A549 (cell line): ENCODE data around the gene ETF1. TPM values are rescaled to one million over a fixed set of nuclear protein-coding genes. Genes with fewer than 3 reads are reported as not detected.
"Not testable (repeated sequence)": the region's sequence is repeated elsewhere in the genome, so short reads cannot be mapped to it uniquely, and the experiment has no call there.

Source experiments
- ATAC-seq, 2 experiments: fragments of 200-7000 bp in 1 of 2; fragments of >200 bp in 1 of 2; cut with Nextera tagmentation in 1 of 2; cut with Tn5 transposase in 1 of 2; 3 replicates each; pipeline versions ENCODE4 v1.8.0 to v1.9.1; 2018 to 2020; ENCODE audit warnings: mild to moderate bottlenecking in 1 of 2, moderate library complexity in 1 of 2
- CTCF ChIA-PET: fragments of 300-600 bp; sonication (Branson Sonifier 250); formaldehyde crosslinking; extraction: SDS; loops from one replicate; lab custom pipeline; 2021; ENCODE audit warnings: antibody characterized with exemption, inconsistent platforms; lab: Yijun Ruan, JAX
- POLR2A ChIA-PET: fragments of 350-600 bp; formaldehyde crosslinking; extraction: SDS; loops from one replicate; lab custom pipeline; 2021; ENCODE audit warnings: antibody characterized with exemption, inconsistent platforms; lab: Yijun Ruan, JAX
- DNase-seq, 2 experiments: peaks; one replicate each; pipeline versions ENCODE4 v3.0.0 to v3.0.0-alpha.2; 2011 to 2016; ENCODE audit warnings: low read depth in 1 of 2, low spot score in 1 of 2
- FAIRE-seq: peaks from 2 replicates; lab custom pipeline; 2011; peaks lifted over from hg19 to GRCh38; lab: Jason Lieb, UNC
- H3K27ac ChIP-seq, 2 experiments: fragments of >200 bp; sonication (Bioruptor Twin); formaldehyde crosslinking; 3 replicates each; pipeline ENCODE4 v1.5.1; 2016 to 2017
- H3K4me1 ChIP-seq: fragments of >200 bp; sonication (Bioruptor Twin); formaldehyde crosslinking; 3 replicates; pipeline ENCODE4 v1.6.1; 2016
- H3K4me2 ChIP-seq: fragments of >200 bp; sonication (Bioruptor Twin); formaldehyde crosslinking; 3 replicates; pipeline ENCODE4 v1.6.1; 2016
- H3K4me3 ChIP-seq: fragments of >200 bp; sonication (Bioruptor Twin); formaldehyde crosslinking; 3 replicates; pipeline ENCODE4 v1.5.1; 2016
- H3K9me3 ChIP-seq: fragments of >200 bp; sonication (Bioruptor Twin); formaldehyde crosslinking; 3 replicates; pipeline ENCODE4 v1.6.1; 2016
- BHLHE40 ChIP-seq: IDR thresholded peaks from 2 replicates; pipeline ENCODE4 v1.6.1; 2012; ENCODE audit warnings: low read depth, low read length, inconsistent platforms
- CEBPB ChIP-seq, 2 experiments: fragments of >200 bp in 1 of 2; sonication (Bioruptor Twin) in 1 of 2; formaldehyde crosslinking in 1 of 2; IDR thresholded peaks; 2 replicates each; pipeline ENCODE4 v1.6.1; 2012 to 2016
- CHD4 ChIP-seq: fragments of 200-600 bp; sonication (generic); IDR thresholded peaks from 2 replicates; pipeline ENCODE4 v1.6.1; 2016; ENCODE audit warnings: antibody characterized with exemption, mild to moderate bottlenecking, borderline replicate concordance
- EHF ChIP-seq: fragments of 250-450 bp; sonication (Bioruptor Pico); IDR thresholded peaks from 2 replicates; pipeline ENCODE4 v1.5.0; 2020; ENCODE audit warnings: mild to moderate bottlenecking
- EHMT2 ChIP-seq: fragments of 200-600 bp; sonication (generic); IDR thresholded peaks from 2 replicates; pipeline ENCODE4 v1.6.1; 2016; ENCODE audit warnings: antibody characterized with exemption, low read depth, mild to moderate bottlenecking, moderate library complexity
- EP300 ChIP-seq, 2 experiments: fragments of >200 bp; sonication (Bioruptor Twin); formaldehyde crosslinking; IDR thresholded peaks; 2 replicates in 1 of 2; 3 replicates in 1 of 2; pipeline ENCODE4 v1.6.1; 2016 to 2017
- ESRRA ChIP-seq: fragments of 150-350 bp; IDR thresholded peaks from 2 replicates; pipeline ENCODE4 v1.6.1; 2014; ENCODE audit warnings: mild to moderate bottlenecking, low read length, borderline replicate concordance
- FOSB ChIP-seq: fragments of 250-450 bp; sonication (Bioruptor Pico); IDR thresholded peaks from 2 replicates; pipeline ENCODE4 v1.5.0; 2020; ENCODE audit warnings: mild to moderate bottlenecking, moderate library complexity
- HEYL ChIP-seq: fragments of 250-450 bp; sonication (Bioruptor Pico); IDR thresholded peaks from 2 replicates; pipeline ENCODE4 v1.8.0; 2021; ENCODE audit warnings: mild to moderate bottlenecking, moderate library complexity
- JUN ChIP-seq, 2 experiments: fragments of >200 bp; sonication (Bioruptor Twin); formaldehyde crosslinking; IDR thresholded peaks; 2 replicates in 1 of 2; 3 replicates in 1 of 2; pipeline ENCODE4 v1.6.1; 2016 to 2017
- MAFK ChIP-seq: fragments of 450-650 bp; IDR thresholded peaks from 2 replicates; pipeline ENCODE4 v1.6.1; 2014; ENCODE audit not compliant: partially characterized antibody
- MYC ChIP-seq: IDR thresholded peaks from 2 replicates; pipeline ENCODE4 v1.6.1; 2012; ENCODE audit warnings: mild to moderate bottlenecking, inconsistent platforms, low read length, improper control_type of control experiment, borderline replicate concordance
- NPAS2 ChIP-seq: fragments of 250-450 bp; sonication (Bioruptor Pico); IDR thresholded peaks from 2 replicates; pipeline ENCODE4 v1.8.0; 2022; ENCODE audit warnings: mild to moderate bottlenecking, moderate library complexity, borderline replicate concordance
- PHF8 ChIP-seq: fragments of 200-600 bp; sonication (generic); IDR thresholded peaks from 2 replicates; pipeline ENCODE4 v1.6.1; 2016; ENCODE audit warnings: low read depth, mild to moderate bottlenecking, antibody characterized with exemption, moderate library complexity, borderline replicate concordance
- POLR2A ChIP-seq: IDR thresholded peaks from 2 replicates; pipeline ENCODE4 v1.6.1; 2012; ENCODE audit warnings: mild to moderate bottlenecking, low read length
- POLR2AphosphoS2 ChIP-seq: conservative IDR thresholded peaks from 2 replicates; pipeline ENCODE4 v1.6.1; 2012; ENCODE audit warnings: low read length, improper control_type of control experiment, inconsistent platforms
- RAD21 ChIP-seq, 2 experiments: fragments of >200 bp in 1 of 2; sonication (Bioruptor Twin) in 1 of 2; formaldehyde crosslinking in 1 of 2; IDR thresholded peaks in 1 of 2; conservative IDR thresholded peaks in 1 of 2; 2 replicates in 1 of 2; 3 replicates in 1 of 2; pipeline ENCODE4 v1.6.1; 2012 to 2018; ENCODE audit warnings: inconsistent platforms in 1 of 2
- RCOR1 ChIP-seq: fragments of 150-350 bp; IDR thresholded peaks from 2 replicates; pipeline ENCODE4 v1.6.1; 2014; ENCODE audit warnings: antibody characterized with exemption, low read length, low read depth
- SMC3 ChIP-seq: fragments of >200 bp; sonication (Bioruptor Twin); formaldehyde crosslinking; IDR thresholded peaks from 3 replicates; pipeline ENCODE4 v1.6.1; 2018; ENCODE audit warnings: inconsistent platforms
- WGBS: methylation state at CpG from one replicate; pipeline ENCODE4 v1.1.6; 2017; ENCODE audit errors: missing lambda C conversion rate; 5-methylcytosine and 5-hydroxymethylcytosine counted together
- polyA plus RNA-seq, 4 experiments: library from polyadenylated mRNA; depleted of rRNA in 3 of 4; stranded (reverse); fragments of >200 nt; fragmentation: RNase III in 1 of 4; extraction: RNeasy Plus Mini Kit Qiagen cat#74134 plus additional on column Dnase treatment in 1 of 4; gene quantifications; 2 replicates in 3 of 4; 3 replicates in 1 of 4; pipeline ENCODE4 v1.2.3, GENCODE V29; 2011 to 2017
- TF ChIP-seq, protein P1 (sequence below): fragments of >200 bp; sonication (Bioruptor Twin); formaldehyde crosslinking; IDR thresholded peaks from 3 replicates; pipeline ENCODE4 v1.6.1; 2016
- TF ChIP-seq, protein P2 (sequence below): fragments of 250-450 bp; sonication (Bioruptor Pico); IDR thresholded peaks from 2 replicates; pipeline ENCODE4 v1.5.0; 2021; ENCODE audit warnings: mild to moderate bottlenecking, moderate library complexity, borderline replicate concordance

The ETF1 gene
- polyA plus RNA-seq, 2 of the 4 experiments (the other 2 are of a cell fraction) = 119 to 161 TPM

DNA sequence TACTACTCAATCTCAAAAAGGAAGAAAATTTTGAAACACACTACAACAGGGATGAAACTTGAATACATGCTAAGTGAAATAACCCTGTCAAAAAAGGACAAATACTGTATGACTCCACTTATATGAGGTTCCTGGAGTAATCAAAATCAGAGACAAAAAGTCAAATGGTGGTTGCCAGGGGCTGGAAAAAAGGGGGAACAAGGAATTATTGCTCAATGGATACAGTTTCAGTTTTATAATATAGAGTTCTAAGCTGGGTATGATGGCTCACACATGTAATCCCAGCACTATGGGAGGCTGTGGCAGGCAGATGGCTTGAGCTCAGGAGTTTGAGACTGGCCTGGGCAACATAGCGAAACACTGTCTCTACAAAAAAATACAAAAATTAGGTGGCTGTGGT, 29.0 kb downstream of the ETF1 start:
- POLR2A ChIA-PET = no interaction called here
- 100% methylated on average over 1 of the region's 1 CpG for WGBS
- H3K27ac ChIP-seq = no peak overlapping the region
- no peak overlapping the region for H3K4me2 ChIP-seq
- DNase-seq (no peak), FAIRE-seq (no peak), ATAC-seq (no peak)
- no peaks in the 10 kb centered on the region for H3K9me3 ChIP-seq
- CTCF ChIA-PET = interaction anchor here (1.1 to 6.0 kb wide), 6 partner anchors 10 to 334 kb away, joined by 3 to 53 read pairs (median 4); no protein-coding TSS in a partner anchor
- peaks cover 2% of the 10 kb centered on the region; the same call in 1 of the 3 replicates for H3K4me1 ChIP-seq
- H3K4me3 ChIP-seq = no peak overlapping the region
- TF ChIP-seq EHMT2 (no peak), CHD4 (no peak), NPAS2 (CRISPR knock-in tag) (no peak), ESRRA (no peak), JUN (IDR thresholded peaks at IDR 0.05) (no peak), SMC3 (no peak), POLR2AphosphoS2 (no peak), MAFK (no peak), HEYL (CRISPR knock-in tag) (no peak), RAD21 (conservative IDR thresholded peaks at IDR 0.05 in 1 of 2, IDR thresholded peaks at IDR 0.05 in 1 of 2) (no peak), MYC (no peak)
- TF ChIP-seq, protein P1, sequence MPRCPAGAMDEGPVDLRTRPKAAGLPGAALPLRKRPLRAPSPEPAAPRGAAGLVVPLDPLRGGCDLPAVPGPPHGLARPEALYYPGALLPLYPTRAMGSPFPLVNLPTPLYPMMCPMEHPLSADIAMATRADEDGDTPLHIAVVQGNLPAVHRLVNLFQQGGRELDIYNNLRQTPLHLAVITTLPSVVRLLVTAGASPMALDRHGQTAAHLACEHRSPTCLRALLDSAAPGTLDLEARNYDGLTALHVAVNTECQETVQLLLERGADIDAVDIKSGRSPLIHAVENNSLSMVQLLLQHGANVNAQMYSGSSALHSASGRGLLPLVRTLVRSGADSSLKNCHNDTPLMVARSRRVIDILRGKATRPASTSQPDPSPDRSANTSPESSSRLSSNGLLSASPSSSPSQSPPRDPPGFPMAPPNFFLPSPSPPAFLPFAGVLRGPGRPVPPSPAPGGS = no peak
- TF ChIP-seq, protein P2, sequence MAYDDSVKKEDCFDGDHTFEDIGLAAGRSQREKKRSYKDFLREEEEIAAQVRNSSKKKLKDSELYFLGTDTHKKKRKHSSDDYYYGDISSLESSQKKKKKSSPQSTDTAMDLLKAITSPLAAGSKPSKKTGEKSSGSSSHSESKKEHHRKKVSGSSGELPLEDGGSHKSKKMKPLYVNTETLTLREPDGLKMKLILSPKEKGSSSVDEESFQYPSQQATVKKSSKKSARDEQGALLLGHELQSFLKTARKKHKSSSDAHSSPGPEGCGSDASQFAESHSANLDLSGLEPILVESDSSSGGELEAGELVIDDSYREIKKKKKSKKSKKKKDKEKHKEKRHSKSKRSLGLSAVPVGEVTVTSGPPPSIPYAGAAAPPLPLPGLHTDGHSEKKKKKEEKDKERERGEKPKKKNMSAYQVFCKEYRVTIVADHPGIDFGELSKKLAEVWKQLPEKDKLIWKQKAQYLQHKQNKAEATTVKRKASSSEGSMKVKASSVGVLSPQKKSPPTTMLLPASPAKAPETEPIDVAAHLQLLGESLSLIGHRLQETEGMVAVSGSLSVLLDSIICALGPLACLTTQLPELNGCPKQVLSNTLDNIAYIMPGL (CRISPR knock-in tag) = no peak
- TF ChIP-seq, all 56 proteins: peak for 0

GRCh38 chr5:138508958-138509357, 34.1 kb downstream of the ETF1 start:
- ATAC-seq (no peak), FAIRE-seq (no peak), DNase-seq (no peak)
- Histone ChIP-seq H3K4me2 (no peak overlapping the region), H3K4me1 (peaks cover 29% of the 10 kb centered on the region; the same call in 2 of the 3 replicates), H3K9me3 (no peaks in the 10 kb centered on the region), H3K4me3 (no peak overlapping the region), H3K27ac (no peak overlapping the region)
- no peak for TF ChIP-seq RCOR1
- no peak for TF ChIP-seq SMC3
- TF ChIP-seq CEBPB (IDR thresholded peaks at IDR 0.05) = no peak
- no peak for TF ChIP-seq POLR2A
- TF ChIP-seq EP300 (IDR thresholded peaks at IDR 0.05) = no peak
- no peak for TF ChIP-seq FOSB
- TF ChIP-seq BHLHE40 = no peak
- no peak for TF ChIP-seq PHF8
- no peak for TF ChIP-seq EHF (CRISPR knock-in tag)
- CTCF ChIA-PET = interaction anchor here (0.6 to 2.9 kb wide), 5 partner anchors 10 to 353 kb away, joined by 3 to 9 read pairs (median 4); partner anchors contain the start of gene EGR1
- POLR2A ChIA-PET = interaction anchor here (0.7 to 1.2 kb wide), 3 partner anchors 34 to 155 kb away, joined by 3 read pairs; partner anchors contain the start of gene ETF1
- 79% methylated on average over 3 of the region's 3 CpGs for WGBS

DNA sequence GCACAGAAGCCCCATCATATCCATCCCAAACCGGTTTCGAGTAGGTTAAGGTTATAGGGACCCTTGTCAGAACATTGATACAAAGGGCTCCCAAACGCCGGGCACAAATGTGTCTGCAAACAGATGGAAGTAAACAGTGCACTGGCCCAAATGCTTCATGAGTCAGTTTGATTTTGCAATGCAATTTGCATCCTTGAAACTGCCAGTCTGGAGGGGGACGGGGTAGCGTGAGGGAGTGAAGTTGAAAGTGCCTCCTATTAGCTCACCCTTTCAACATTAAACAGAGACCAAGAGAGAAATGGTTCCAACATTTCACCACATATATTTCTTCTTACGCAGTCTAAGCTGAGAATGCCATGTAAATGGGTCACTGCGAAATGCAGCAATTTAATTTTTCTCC, 35.6 kb downstream of the ETF1 start:
- TF ChIP-seq CEBPB (IDR thresholded peaks at IDR 0.05) = peak; percentile 4 to 14; a peak in 1 of 4 replicates
- TF ChIP-seq, all 56 proteins: peak for 1; not testable (repeated sequence) for 55
- Histone ChIP-seq H3K4me1 (peaks cover 29% of the 10 kb centered on the region; the same call in 2 of the 3 replicates), H3K4me2 (0 out of 3 replicates have a peak overlapping the region, but pooled peaks have one; percentile 5)
- POLR2A ChIA-PET, DNase-seq, FAIRE-seq, H3K9me3 ChIP-seq, H3K4me3 ChIP-seq, H3K27ac ChIP-seq: not testable (repeated sequence)
- peak in 1 of 2 experiments; percentile 21; a peak in 1 of 6 replicates for ATAC-seq
- 78% methylated on average over 8 of the region's 8 CpGs for WGBS
- CTCF ChIA-PET = interaction anchor here (0.6 to 1.4 kb wide), 2 partner anchors 58 to 59 kb away, joined by 4 to 5 read pairs; no protein-coding TSS in a partner anchor
